UCSD-AML1 (cell line): Measurements from ENCODE around the gene FSD1L.

Experiments
- DNase-seq: peaks from one replicate; lab custom pipeline; 2025; ENCODE audit not compliant: unreplicated experiment; lab: John Stamatoyannopoulos, UW

FSD1L gene

GRCh38 chr9:105447814-105448812, at the start of gene FSD1L:
FSD1L (plus strand) TSS chr9:105448034; CDS start chr9:105448221, 187 bp downstream.
- peak; percentile 90 for DNase-seq

- no peak for DNase-seq
Measured at GRCh38 chr9:105399117-105399516, 48.7 kb upstream of the FSD1L start.

GRCh38 chr9:105401651-105402050, 46.2 kb upstream of the FSD1L start:
- DNase-seq = no peak

GRCh38 chr9:105403552-105404248, 44.1 kb upstream of the FSD1L start:
- DNase-seq = no peak

GRCh38 chr9:105405514-105406131, 42.2 kb upstream of the FSD1L start:
- peak; percentile 47 for DNase-seq

GRCh38 chr9:105406369-105406768, 41.5 kb upstream of the FSD1L start:
- no peak for DNase-seq

GRCh38 chr9:105413525-105413924, 34.3 kb upstream of the FSD1L start:
- peak; percentile 12 for DNase-seq

- DNase-seq = peak; percentile 21
Measured at GRCh38 chr9:105414947-105415661, 32.7 kb upstream of the FSD1L start.

- DNase-seq = no peak
Measured at GRCh38 chr9:105415662-105415980, 32.2 kb upstream of the FSD1L start.

GRCh38 chr9:105416840-105417239, 31.0 kb upstream of the FSD1L start:
- no peak for DNase-seq

- DNase-seq = no peak
Measured at GRCh38 chr9:105418588-105419500, 29.0 kb upstream of the FSD1L start.

GRCh38 chr9:105419816-105420597, 27.8 kb upstream of the FSD1L start:
- no peak for DNase-seq

- no peak for DNase-seq
Measured at GRCh38 chr9:105421154-105421553, 26.7 kb upstream of the FSD1L start.

- no peak for DNase-seq
Measured at GRCh38 chr9:105421864-105422263, 26.0 kb upstream of the FSD1L start.

GRCh38 chr9:105425816-105426433, 21.9 kb upstream of the FSD1L start:
- DNase-seq = no peak

- no peak for DNase-seq
Measured at GRCh38 chr9:105426657-105427056, 21.2 kb upstream of the FSD1L start.

- DNase-seq = no peak
Measured at GRCh38 chr9:105431424-105432246, 16.2 kb upstream of the FSD1L start.
